K562 (cell line): ENCODE data around the gene SCMH1. TPM values are rescaled to one million over a fixed set of nuclear protein-coding genes. Genes with fewer than 3 reads are reported as not detected.
A peak's percentile ranks its signal among the peaks of the same experiment; 100 is the strongest.

Source experiments
- ASH1L ChIP-seq: fragments of 450-650 bp; IDR thresholded peaks from 2 replicates; pipeline ENCODE4 v1.6.1; 2018; ENCODE audit warnings: borderline replicate concordance, mild to moderate bottlenecking, low read depth; ENCODE audit not compliant: partially characterized antibody
- BRD4 ChIP-seq: fragments of 200-600 bp; sonication (generic); IDR thresholded peaks from 2 replicates; pipeline ENCODE4 v1.6.1; 2017; ENCODE audit warnings: inconsistent platforms
- CSDE1 ChIP-seq, 2 experiments: fragments of 450-650 bp; IDR thresholded peaks; 2 replicates each; pipeline ENCODE4 v1.6.1; 2016; ENCODE audit warnings: mild to moderate bottlenecking in 1 of 2
- EP300 ChIP-seq: IDR thresholded peaks from 2 replicates; pipeline ENCODE4 v1.6.1; 2012; ENCODE audit warnings: low read length, improper control_type of control experiment
- ESRRA ChIP-seq: fragments of 450-650 bp; IDR thresholded peaks from 2 replicates; pipeline ENCODE4 v1.6.1; 2014; ENCODE audit warnings: low read depth, mild to moderate bottlenecking, moderate library complexity, borderline replicate concordance
- GABPB2 ChIP-seq: fragments of 250-450 bp; sonication (Bioruptor Pico); conservative IDR thresholded peaks from 2 replicates; pipeline ENCODE4 v1.5.1; 2021; ENCODE audit warnings: mild to moderate bottlenecking
- NUFIP1 ChIP-seq: fragments of 450-650 bp; IDR thresholded peaks from 2 replicates; pipeline ENCODE4 v1.6.1; 2018; ENCODE audit not compliant: partially characterized antibody
- TEAD2 ChIP-seq: fragments of 450-650 bp; IDR thresholded peaks from 2 replicates; pipeline ENCODE4 v1.6.1; 2016; ENCODE audit warnings: missing genetic modification characterization, control low read depth, missing compliant biosample characterization
- ZNF41 ChIP-seq: fragments of 250-450 bp; sonication (Bioruptor Pico); conservative IDR thresholded peaks from 2 replicates; pipeline ENCODE4 v1.4.0; 2020; ENCODE audit warnings: mild to moderate bottlenecking
- ZNF583 ChIP-seq: fragments of 250-450 bp; sonication (Bioruptor Pico); IDR thresholded peaks from 2 replicates; pipeline ENCODE4 v1.4.0; 2020
- ZNF592 ChIP-seq: fragments of 450-650 bp; IDR thresholded peaks from 2 replicates; pipeline ENCODE4 v1.6.1; 2017; ENCODE audit warnings: antibody characterized with exemption, mild to moderate bottlenecking
- ZNF766 ChIP-seq: fragments of 200-800 bp; sonication (Bioruptor generic); conservative IDR thresholded peaks from 2 replicates; pipeline ENCODE4 v1.6.1; 2016; ENCODE audit warnings: missing genetic modification characterization, missing compliant biosample characterization
- polyA plus RNA-seq, 8 experiments: library from polyadenylated mRNA; depleted of rRNA in 4 of 8; stranded (reverse) in 5 of 8; unstranded in 3 of 8; fragments of >200 nt; fragmentation: Nextera tagmentation in 2 of 8; fragmentation: Illumina TruSeq in 1 of 8; extraction: Ambion mirVana in 2 of 8; extraction: Trizol in 1 of 8; gene quantifications; 2 replicates each; pipeline versions ENCODE4 v1.2.1 to v1.2.3, GENCODE V29; 2011 to 2014; ENCODE audit warnings: inconsistent platforms in 1 of 8, missing spikeins in 1 of 8
- total RNA-seq, 7 experiments: library from RNA; depleted of rRNA in 6 of 7; stranded (reverse); fragments of >200 nt in 6 of 7; fragmentation: Illumina TruSeq in 2 of 7; extraction: Trizol in 2 of 7; gene quantifications; 2 replicates each; pipeline versions ENCODE4 v1.2.1 to v1.2.3, GENCODE V29; 2011 to 2021; ENCODE audit warnings: low replicate concordance in 1 of 7
- TF ChIP-seq, protein P1 (sequence below), 2 experiments: fragments of 450-650 bp; formaldehyde crosslinking in 1 of 2; IDR thresholded peaks; 2 replicates each; pipeline versions ENCODE4 v1.4.0 to v1.6.1; 2014 to 2020; ENCODE audit warnings: mild to moderate bottlenecking in 2 of 2, borderline replicate concordance in 1 of 2, low read depth in 1 of 2
- TF ChIP-seq, protein P2 (sequence below): fragments of 250-450 bp; sonication (Bioruptor Pico); IDR thresholded peaks from 2 replicates; pipeline ENCODE4 v1.8.0; 2021; ENCODE audit warnings: mild to moderate bottlenecking, moderate library complexity

Gene SCMH1
- total and polyA plus RNA-seq, 9 of the 15 experiments (the other 6 are each of a cell fraction or from before 2014, with no cell fraction given): 8.5 to 37.0 (median 26.8) TPM

DNA sequence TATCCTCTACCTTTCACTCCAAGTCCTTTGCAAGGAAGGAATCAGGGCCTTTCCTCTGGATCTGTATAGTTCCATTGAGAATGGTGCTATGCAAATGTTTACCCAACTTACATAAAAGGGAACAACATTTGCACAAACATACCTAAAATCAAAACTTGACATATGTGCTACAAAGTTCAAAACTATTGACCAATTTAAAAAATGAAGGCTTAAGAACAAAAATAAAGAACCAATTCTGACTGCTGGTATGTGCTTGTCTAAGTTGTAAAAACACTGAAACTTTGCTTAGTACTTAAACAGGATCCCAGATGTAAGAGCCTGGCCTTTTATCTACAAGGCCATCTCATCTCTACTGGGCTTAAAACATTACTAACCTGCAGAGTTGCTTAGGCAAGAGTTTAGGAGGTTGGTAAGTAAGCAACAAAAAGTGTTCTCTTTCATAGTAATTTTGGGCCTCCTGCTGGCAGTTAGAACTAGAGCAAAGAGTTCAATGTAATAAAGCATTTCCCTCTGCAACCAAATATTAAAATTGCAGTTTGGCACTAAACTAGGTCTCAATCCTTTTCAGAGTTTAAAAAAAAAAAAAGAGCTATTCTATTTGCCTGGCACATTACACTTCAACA is 2.0 kb downstream of the SCMH1 start (continued):
- TF ChIP-seq ZNF592: no peak
- TF ChIP-seq EP300: no peak
- no peak for TF ChIP-seq ZNF41 (CRISPR knock-in tag)
- no peak for TF ChIP-seq ESRRA
- TF ChIP-seq NUFIP1: no peak
- TF ChIP-seq, protein P1, sequence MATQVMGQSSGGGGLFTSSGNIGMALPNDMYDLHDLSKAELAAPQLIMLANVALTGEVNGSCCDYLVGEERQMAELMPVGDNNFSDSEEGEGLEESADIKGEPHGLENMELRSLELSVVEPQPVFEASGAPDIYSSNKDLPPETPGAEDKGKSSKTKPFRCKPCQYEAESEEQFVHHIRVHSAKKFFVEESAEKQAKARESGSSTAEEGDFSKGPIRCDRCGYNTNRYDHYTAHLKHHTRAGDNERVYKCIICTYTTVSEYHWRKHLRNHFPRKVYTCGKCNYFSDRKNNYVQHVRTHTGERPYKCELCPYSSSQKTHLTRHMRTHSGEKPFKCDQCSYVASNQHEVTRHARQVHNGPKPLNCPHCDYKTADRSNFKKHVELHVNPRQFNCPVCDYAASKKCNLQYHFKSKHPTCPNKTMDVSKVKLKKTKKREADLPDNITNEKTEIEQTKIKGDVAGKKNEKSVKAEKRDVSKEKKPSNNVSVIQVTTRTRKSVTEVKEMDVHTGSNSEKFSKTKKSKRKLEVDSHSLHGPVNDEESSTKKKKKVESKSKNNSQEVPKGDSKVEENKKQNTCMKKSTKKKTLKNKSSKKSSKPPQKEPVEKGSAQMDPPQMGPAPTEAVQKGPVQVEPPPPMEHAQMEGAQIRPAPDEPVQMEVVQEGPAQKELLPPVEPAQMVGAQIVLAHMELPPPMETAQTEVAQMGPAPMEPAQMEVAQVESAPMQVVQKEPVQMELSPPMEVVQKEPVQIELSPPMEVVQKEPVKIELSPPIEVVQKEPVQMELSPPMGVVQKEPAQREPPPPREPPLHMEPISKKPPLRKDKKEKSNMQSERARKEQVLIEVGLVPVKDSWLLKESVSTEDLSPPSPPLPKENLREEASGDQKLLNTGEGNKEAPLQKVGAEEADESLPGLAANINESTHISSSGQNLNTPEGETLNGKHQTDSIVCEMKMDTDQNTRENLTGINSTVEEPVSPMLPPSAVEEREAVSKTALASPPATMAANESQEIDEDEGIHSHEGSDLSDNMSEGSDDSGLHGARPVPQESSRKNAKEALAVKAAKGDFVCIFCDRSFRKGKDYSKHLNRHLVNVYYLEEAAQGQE (IDR thresholded peaks at IDR 0.05; ENCODE audit: borderline replicate concordance): peak; percentile 35; the same call in 1 of the 2 replicates
- TF ChIP-seq, protein P1 (CRISPR knock-in tag; IDR thresholded peaks at IDR 0.05; ENCODE audit: low read depth): no peak
- no peak for TF ChIP-seq BRD4
- TF ChIP-seq ASH1L: no peak
- TF ChIP-seq TEAD2 (tag): no peak
- TF ChIP-seq ZNF766: 0 out of 2 replicates have a peak, but pooled peaks have one; percentile 7
- TF ChIP-seq ZNF583 (CRISPR knock-in tag): no peak
- no peak for TF ChIP-seq GABPB2 (CRISPR knock-in tag)
- no peak for TF ChIP-seq CSDE1 (IDR thresholded peaks at IDR 0.05)
- TF ChIP-seq, protein P2, sequence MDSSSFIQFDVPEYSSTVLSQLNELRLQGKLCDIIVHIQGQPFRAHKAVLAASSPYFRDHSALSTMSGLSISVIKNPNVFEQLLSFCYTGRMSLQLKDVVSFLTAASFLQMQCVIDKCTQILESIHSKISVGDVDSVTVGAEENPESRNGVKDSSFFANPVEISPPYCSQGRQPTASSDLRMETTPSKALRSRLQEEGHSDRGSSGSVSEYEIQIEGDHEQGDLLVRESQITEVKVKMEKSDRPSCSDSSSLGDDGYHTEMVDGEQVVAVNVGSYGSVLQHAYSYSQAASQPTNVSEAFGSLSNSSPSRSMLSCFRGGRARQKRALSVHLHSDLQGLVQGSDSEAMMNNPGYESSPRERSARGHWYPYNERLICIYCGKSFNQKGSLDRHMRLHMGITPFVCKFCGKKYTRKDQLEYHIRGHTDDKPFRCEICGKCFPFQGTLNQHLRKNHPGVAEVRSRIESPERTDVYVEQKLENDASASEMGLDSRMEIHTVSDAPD (CRISPR knock-in tag): no peak
